PC-9 (cell line): ENCODE results near the gene HOXA9. TPM values are rescaled to one million over a fixed set of nuclear protein-coding genes. Genes with fewer than 3 reads are reported as not detected.
A peak's percentile ranks its signal among the peaks of the same experiment; 100 is the strongest.

ENCODE experiments used
- BruUV-seq: library from RNA; stranded (reverse); fragments of 400-500 nt; replicated peaks from 2 replicates; lab custom pipeline; 2021; lab: Mats Ljungman, UMichigan
- CTCF ChIA-PET: fragments of 300-600 bp; sonication (Branson Sonifier 250); formaldehyde crosslinking; loops from one replicate; lab custom pipeline; 2022; ENCODE audit warnings: antibody characterized with exemption; lab: Charles Lee
- POLR2A ChIA-PET: fragments of 300-600 bp; sonication (Branson Sonifier 250); formaldehyde crosslinking; loops from one replicate; lab custom pipeline; 2022; ENCODE audit warnings: antibody characterized with exemption; ENCODE audit not compliant: unreplicated experiment; lab: Charles Lee
- DNase-seq, 2 experiments: peaks; one replicate each; pipeline versions ENCODE4 v3.0.0 to v3.0.0-alpha.2; 2015 to 2022; ENCODE audit warnings: mixed read lengths in 1 of 2
- H2AFZ ChIP-seq: fragments of 200-600 bp; sonication (generic); 2 replicates; pipeline ENCODE4 v1.8.1; 2017; ENCODE audit warnings: antibody characterized with exemption
- H3F3A ChIP-seq: fragments of 200-600 bp; sonication (generic); 2 replicates; pipeline ENCODE4 v1.8.1; 2017; ENCODE audit warnings: antibody characterized with exemption, mild to moderate bottlenecking, low read depth; ENCODE audit not compliant: insufficient read depth
- H3K27ac ChIP-seq: fragments of 200-600 bp; sonication (generic); 2 replicates; pipeline ENCODE4 v1.6.1; 2016; ENCODE audit warnings: mixed run types
- H3K27me3 ChIP-seq: fragments of 200-600 bp; sonication (generic); 2 replicates; pipeline ENCODE4 v1.6.1; 2016; ENCODE audit warnings: low read depth, mixed run types; ENCODE audit not compliant: insufficient read depth
- H3K36me3 ChIP-seq: fragments of 200-600 bp; sonication (generic); 2 replicates; pipeline ENCODE4 v1.6.1; 2016; ENCODE audit warnings: low read depth, mixed run types
- H3K4me1 ChIP-seq: fragments of 200-600 bp; sonication (generic); replicated peaks from 2 replicates; pipeline ENCODE4 v1.6.1; 2016; ENCODE audit warnings: mixed run types; ENCODE audit not compliant: insufficient read depth
- H3K4me2 ChIP-seq: fragments of 200-600 bp; sonication (generic); 2 replicates; pipeline ENCODE4 v1.6.1; 2017; ENCODE audit warnings: mixed run types
- H3K4me3 ChIP-seq: fragments of 200-600 bp; sonication (generic); 2 replicates; pipeline ENCODE4 v1.6.1; 2016; ENCODE audit warnings: mixed run types
- H3K79me2 ChIP-seq: fragments of 200-600 bp; sonication (generic); 2 replicates; pipeline ENCODE4 v1.6.1; 2017; ENCODE audit warnings: low read depth, mixed run types
- H3K9me2 ChIP-seq: fragments of 200-600 bp; sonication (generic); 2 replicates; pipeline ENCODE4 v1.8.1; 2017; ENCODE audit warnings: mild to moderate bottlenecking; ENCODE audit not compliant: insufficient read depth
- H3K9me3 ChIP-seq: fragments of 200-600 bp; sonication (generic); 2 replicates; pipeline ENCODE4 v1.8.1; 2016; ENCODE audit warnings: low read depth; ENCODE audit not compliant: insufficient read depth
- H4K20me1 ChIP-seq: fragments of 200-600 bp; sonication (generic); 2 replicates; pipeline ENCODE4 v1.8.1; 2017; ENCODE audit not compliant: insufficient read depth
- CTCF ChIP-seq: fragments of 200-600 bp; sonication (generic); conservative IDR thresholded peaks from 2 replicates; pipeline ENCODE4 v1.6.1; 2017; ENCODE audit warnings: mixed run types, antibody characterized with exemption, mild to moderate bottlenecking, moderate library complexity
- EZH2 ChIP-seq: fragments of 200-600 bp; sonication (generic); IDR thresholded peaks from 2 replicates; pipeline ENCODE4 v1.8.0; 2017; ENCODE audit warnings: antibody characterized with exemption, low read depth
- intact Hi-C: fragments of 100-400 bp; cut with micrococcal nuclease; formaldehyde crosslinking; loops from one replicate; pipeline ENCODE4 v1.10.0; 2022; ENCODE audit not compliant: unreplicated experiment
- total RNA-seq: library from RNA; stranded (reverse); gene quantifications from 2 replicates; pipeline ENCODE4 v1.2.3, GENCODE V29; 2021

HOXA9 gene
- total RNA-seq, 1 experiment from 2014 or later = 2.5 TPM

GRCh38 chr7:27116031-27116961 is 49.0 kb downstream of the HOXA9 start:
- no TSS peak for BruUV-seq
- intact Hi-C loops = loop anchor here (10.0 kb wide), 1 partner anchor 629 kb away; the partner anchor contains the start of gene TAX1BP1
- Histone ChIP-seq H3K9me3 (no peaks in the 10 kb centered on the region), H3K27me3 (no peaks in the 10 kb centered on the region), H3F3A (peaks cover 74% of the 10 kb centered on the region), H3K27ac (peak overlapping the region; percentile 95), H2AFZ (peak overlapping the region; percentile 70), H3K4me3 (peak overlapping the region; percentile 90), H3K4me1 (peaks cover 30% of the 10 kb centered on the region), H3K4me2 (peak overlapping the region; percentile 98), H4K20me1 (no peaks in the 10 kb centered on the region), H3K9me2 (no peaks in the 10 kb centered on the region), H3K36me3 (peaks cover 37% of the 10 kb centered on the region), H3K79me2 (peaks cover 71% of the 10 kb centered on the region)
- no peak for TF ChIP-seq EZH2
- no peak for TF ChIP-seq CTCF
- DNase-seq = no peak
- ChIA-PET POLR2A (interaction anchor here (0.6 to 0.8 kb wide), 3 partner anchors 17 to 666 kb away, joined by 3 to 5 read pairs (median 3); no protein-coding TSS in a partner anchor), CTCF (interaction anchor here (0.6 to 1.7 kb wide), 2 partner anchors 69 to 205 kb away, joined by 3 to 9 read pairs; no protein-coding TSS in a partner anchor)

DNA sequence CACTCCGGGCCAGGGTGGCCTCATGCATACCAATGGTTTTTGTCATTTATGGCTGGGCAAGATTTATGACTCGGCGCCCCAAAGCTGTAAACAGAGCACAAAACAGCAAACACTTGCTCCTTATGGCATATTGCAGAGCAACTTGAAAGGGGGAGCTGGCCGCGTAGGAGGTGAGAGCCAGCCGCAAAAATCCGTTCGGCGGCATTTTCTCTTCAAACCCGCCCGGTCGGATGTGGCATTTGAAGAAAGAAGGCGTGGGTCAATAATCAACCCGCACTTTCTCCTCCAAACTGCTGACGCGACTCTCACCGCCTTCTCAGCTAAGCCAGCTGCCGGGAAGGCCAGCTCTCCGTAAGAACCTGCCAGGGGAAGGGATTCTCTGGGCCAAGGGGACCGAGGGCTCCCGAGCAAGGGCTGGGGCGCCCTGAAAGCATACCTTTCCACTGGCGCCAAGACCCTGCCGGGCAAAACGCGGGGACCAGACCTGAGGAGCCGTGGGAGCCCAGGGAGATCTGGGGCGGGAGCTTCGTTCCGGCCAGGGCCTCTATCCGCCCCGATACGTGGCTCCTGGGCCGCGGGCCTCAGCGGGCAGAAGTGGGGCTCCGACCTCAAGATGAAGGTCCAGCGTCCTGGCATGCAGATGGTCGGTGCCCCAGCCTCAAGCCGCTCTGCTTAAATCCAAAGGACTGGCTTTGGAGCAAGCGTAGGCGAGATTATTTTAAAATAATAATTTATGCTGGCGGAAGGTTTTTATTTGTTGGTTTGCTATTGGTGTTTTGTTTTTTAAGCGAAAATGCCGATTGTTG is 49.9 kb downstream of the HOXA9 start:
- TF ChIP-seq CTCF (0 out of 2 replicates have a peak, but pooled peaks have one; percentile 10), EZH2 (no peak)
- H3K4me3 ChIP-seq = peak overlapping the region; percentile 90
- no TSS peak for BruUV-seq
- peak overlapping the region; percentile 98 for H3K4me2 ChIP-seq
- H3F3A ChIP-seq = peaks cover 75% of the 10 kb centered on the region
- no peaks in the 10 kb centered on the region for H4K20me1 ChIP-seq
- ChIA-PET POLR2A (interaction anchor here (0.6 to 1.2 kb wide), 4 partner anchors 18 to 252 kb away, joined by 3 read pairs; no protein-coding TSS in a partner anchor), CTCF (interaction anchor here (1.7 kb wide), 1 partner anchor 68 kb away, joined by 9 read pairs; no protein-coding TSS in a partner anchor)
- H3K27ac ChIP-seq = peak overlapping the region; percentile 95
- H3K9me3 ChIP-seq = no peaks in the 10 kb centered on the region
- H2AFZ ChIP-seq = peak overlapping the region; percentile 70
- intact Hi-C loops = loop anchor here (1.0 to 10.0 kb wide), 4 partner anchors 33 to 629 kb away; partner anchors contain the start of genes SKAP2 and TAX1BP1
- peak; percentile 77 to 95 for DNase-seq
- no peaks in the 10 kb centered on the region for H3K9me2 ChIP-seq
- peaks cover 39% of the 10 kb centered on the region for H3K4me1 ChIP-seq
- H3K36me3 ChIP-seq = peaks cover 37% of the 10 kb centered on the region
- H3K79me2 ChIP-seq = peaks cover 80% of the 10 kb centered on the region
- H3K27me3 ChIP-seq = no peaks in the 10 kb centered on the region

GRCh38 chr7:27114881-27115220 is 50.5 kb downstream of the HOXA9 start:
- peaks cover 70% of the 10 kb centered on the region for H3F3A ChIP-seq
- H3K4me2 ChIP-seq = peak overlapping the region; percentile 98
- intact Hi-C loops = loop anchor here (1.0 to 10.0 kb wide), 6 partner anchors 33 to 630 kb away; partner anchors contain the start of genes SKAP2 and TAX1BP1
- H3K4me3 ChIP-seq = peak overlapping the region; percentile 90
- no peaks in the 10 kb centered on the region for H3K9me3 ChIP-seq
- H3K9me2 ChIP-seq = no peaks in the 10 kb centered on the region
- peaks cover 39% of the 10 kb centered on the region for H3K36me3 ChIP-seq
- POLR2A ChIA-PET = interaction anchor here (0.7 to 1.2 kb wide), 2 partner anchors 33 to 251 kb away, joined by 3 read pairs; no protein-coding TSS in a partner anchor
- no TSS peak for BruUV-seq
- H3K27ac ChIP-seq = peak overlapping the region; percentile 95
- no peaks in the 10 kb centered on the region for H4K20me1 ChIP-seq
- CTCF ChIA-PET = interaction anchor here (0.7 kb wide), 1 partner anchor 450 kb away, joined by 4 read pairs; no protein-coding TSS in a partner anchor
- H3K79me2 ChIP-seq = peaks cover 86% of the 10 kb centered on the region
- no peaks in the 10 kb centered on the region for H3K27me3 ChIP-seq
- TF ChIP-seq CTCF = no peak
- TF ChIP-seq EZH2 = no peak
- DNase-seq = no peak
- peak overlapping the region; percentile 70; the same call in 1 of the 2 replicates for H2AFZ ChIP-seq
- H3K4me1 ChIP-seq = peaks cover 42% of the 10 kb centered on the region
